Measurements from ENCODE around the gene APLN.

DNA sequence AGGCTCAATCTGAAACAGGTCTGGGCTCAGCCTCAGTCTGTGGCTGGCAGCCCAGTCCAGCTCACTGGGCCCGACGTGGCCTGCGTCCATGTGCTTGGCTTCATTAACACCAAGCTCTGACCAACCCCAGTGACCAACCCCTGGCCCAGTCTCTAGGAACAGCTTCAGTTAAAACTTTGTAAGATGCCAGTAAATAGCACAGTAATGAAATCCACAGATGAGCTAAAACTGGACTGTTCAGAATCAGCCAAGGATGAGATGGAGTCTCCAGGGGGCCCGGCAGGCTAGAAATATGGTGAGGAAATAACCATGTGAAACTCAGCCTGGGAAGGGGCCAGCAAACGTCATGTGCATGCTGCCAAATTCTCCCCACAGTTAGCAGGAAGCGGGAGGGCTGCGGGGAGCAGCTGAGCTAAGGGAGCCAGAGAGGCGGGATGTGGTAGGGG lies 46.9 kb upstream of the APLN start:
- TF ChIP-seq EZH2 (IDR thresholded peaks at IDR 0.05) (no peak), POLR2AphosphoS5 (IDR thresholded peaks at IDR 0.05; ENCODE audit: borderline replicate concordance, low read depth, low read length) (no peak)

Data from SK-N-MC (cell line).